Measurements from ENCODE around the gene SLX4IP.

SLX4IP gene

GRCh38 chr20:10553326-10553984 lies 118.3 kb downstream of the SLX4IP start:
- DNase-seq, result peak; percentile 61 to 71

DNA sequence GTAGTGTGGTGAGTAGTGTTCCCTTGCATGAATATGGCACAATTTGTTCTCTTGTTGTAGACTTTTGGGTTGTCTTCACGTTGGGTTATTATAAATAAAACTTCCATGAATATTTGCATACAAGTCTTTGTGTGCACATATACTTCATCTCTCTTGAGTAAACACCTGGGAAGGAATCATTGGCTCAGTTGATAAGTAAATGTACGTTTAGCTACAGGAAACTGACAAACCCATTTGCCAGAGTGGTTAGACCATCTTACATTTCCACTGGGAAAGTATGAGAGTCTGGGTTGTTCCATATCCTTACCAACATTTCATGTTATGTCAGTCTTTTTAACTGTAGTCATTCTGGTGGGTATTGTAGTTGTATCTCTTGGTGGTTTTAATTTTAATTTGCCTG lies 119.2 kb downstream of the SLX4IP start:
- DNase-seq, result no peak

GRCh38 chr20:10555393-10555792 lies 120.3 kb downstream of the SLX4IP start:
- DNase-seq, result no peak

- no peak for DNase-seq
These were observed 120.8 kb downstream of the SLX4IP start for GRCh38 chr20:10555865-10556308.

GRCh38 chr20:10556519-10557083 lies 121.5 kb downstream of the SLX4IP start:
- no peak for DNase-seq

DNA sequence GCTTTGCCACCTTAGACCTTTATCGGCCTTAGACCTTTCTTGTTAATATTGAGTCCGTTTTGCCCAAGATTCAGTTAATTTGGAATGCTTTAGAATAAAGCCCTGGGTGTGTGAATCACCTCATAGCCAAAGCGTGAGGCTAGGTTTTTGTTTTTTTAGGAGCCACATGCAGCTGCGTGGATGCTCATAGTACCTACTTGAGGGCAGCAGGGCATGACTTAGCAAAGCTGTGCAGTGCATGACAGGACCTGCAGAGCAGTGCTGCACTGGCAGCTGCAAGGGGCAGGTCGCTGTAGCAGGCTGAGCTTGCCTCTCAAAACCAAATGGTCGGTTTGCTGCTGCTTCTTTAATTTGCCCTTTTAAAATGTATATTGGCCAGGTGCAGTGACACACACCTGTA lies 122.6 kb downstream of the SLX4IP start:
- DNase-seq, result no peak

DNA sequence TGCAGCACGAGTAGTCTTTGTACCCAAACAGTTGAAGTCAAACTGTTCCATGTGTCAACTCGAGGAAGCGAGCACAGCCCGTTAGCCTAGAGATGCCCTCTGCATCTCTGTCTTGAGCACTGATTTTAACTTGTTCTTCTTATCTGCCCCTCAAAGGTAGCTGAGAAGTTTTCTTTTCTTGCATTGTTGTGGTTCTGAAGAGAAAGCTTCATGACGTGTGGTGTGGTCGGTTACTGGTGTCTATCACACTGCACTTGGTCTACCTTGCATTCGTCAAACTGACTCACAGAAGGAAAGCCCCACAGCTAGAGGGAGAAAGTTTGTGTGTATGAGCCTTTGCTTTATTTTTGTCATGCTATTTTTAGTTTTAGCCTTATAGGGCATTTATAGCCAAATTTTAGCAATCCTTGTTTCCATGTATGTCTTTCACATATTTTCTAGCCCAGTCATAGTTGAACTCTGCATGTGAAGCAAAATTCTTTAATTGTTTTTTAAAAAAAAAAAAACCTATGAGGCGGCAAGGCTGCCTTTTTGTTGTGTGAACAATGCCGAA lies 123.6 kb downstream of the SLX4IP start:
- DNase-seq, result no peak

GRCh38 chr20:10559266-10559665 lies 124.2 kb downstream of the SLX4IP start:
- DNase-seq, result no peak

- DNase-seq, result no peak
These were observed 125.6 kb downstream of the SLX4IP start for GRCh38 chr20:10560686-10561085.

- DNase-seq, result no peak
These were observed 126.2 kb downstream of the SLX4IP start for GRCh38 chr20:10561302-10561701.

- peak in 1 of 2 donors; percentile 10 for DNase-seq
These were observed 127.8 kb downstream of the SLX4IP start for GRCh38 chr20:10562899-10563298.

- DNase-seq, result peak in 1 of 2 donors; percentile 7
These were observed 128.9 kb downstream of the SLX4IP start for GRCh38 chr20:10563935-10564492.

DNA sequence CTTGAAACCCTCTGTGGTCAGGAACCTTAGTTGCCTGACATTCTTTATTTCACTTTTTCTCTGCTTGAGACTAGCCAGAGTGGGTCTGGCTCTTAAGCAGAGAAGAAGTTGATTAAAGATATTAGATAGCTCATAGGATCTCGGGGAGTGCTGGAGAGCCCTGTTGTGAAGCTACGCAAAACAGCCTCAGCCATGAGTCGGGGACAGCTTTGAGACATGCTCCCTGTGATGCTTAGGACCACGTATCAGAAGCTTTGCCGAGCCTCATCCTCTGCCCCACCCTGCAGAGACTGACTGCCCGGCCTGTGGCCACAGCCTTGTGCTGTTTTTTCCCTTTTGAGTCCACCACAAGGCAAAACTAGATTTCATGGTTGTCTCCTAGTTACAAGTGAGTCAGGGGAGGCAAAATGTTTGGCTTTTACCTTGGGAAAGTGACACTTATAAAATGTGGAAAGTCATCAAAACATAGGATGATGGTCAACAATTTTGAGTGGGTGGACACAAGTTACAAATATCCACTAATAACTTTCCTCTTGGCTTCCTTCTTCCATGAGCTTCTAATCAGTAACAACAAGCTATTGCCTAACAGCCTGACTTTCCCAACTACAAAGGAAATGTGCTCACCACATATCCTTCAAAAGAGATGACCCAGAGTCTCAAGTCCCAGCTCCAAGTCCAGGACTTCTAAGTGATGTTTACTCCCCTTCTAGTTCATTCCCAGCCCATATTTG lies 130.3 kb downstream of the SLX4IP start:
- peak; percentile 81 to 88 for DNase-seq

- DNase-seq, result no peak
These were observed 131.1 kb downstream of the SLX4IP start for GRCh38 chr20:10565922-10566897.

DNA sequence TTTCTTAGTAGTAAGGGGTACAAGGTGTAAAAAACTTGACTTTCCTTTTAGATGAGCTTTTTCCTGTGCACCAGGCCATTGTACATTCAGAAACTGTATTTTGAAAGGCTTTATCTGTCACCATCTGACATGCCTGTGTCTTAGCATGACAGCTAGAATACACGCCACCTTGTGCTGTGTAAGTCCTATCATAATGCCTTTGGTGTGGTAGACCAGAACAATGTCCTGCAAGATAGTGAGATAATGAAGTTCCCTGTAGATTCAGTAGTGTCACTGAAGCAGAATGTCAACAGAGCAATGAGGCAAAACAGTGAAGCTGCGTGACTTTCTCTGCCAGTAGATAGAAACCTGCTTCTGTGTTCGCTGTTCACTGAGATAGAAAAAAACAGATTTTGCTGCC lies 132.9 kb downstream of the SLX4IP start:
- DNase-seq, result no peak

DNA sequence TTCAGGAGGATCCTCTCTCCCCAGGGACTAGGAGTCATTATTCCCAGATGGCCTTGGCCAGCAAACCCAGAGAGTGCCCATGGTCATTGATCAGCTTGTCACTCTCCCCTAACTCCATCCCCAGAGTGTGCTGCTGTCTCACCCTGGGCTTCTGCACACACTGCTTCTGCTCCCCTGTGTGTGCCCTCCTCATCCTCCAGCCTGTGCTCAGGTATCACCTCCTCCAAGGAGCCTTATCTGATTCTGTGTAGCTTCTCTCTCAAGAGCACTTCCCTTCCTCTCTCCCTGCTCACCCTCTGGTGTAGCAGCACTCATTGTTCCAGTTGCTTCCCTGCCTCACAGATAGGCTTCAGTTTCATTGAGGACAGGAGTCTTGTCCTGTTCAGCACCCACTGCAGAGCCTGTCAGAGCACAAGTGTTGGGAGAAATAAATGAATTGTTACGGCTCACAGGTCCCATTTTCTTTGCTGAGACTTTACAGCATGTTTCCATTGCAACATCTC lies 136.3 kb downstream of the SLX4IP start:
- no peak for DNase-seq

- no peak for DNase-seq
These were observed 137.7 kb downstream of the SLX4IP start for GRCh38 chr20:10572853-10573252.

GRCh38 chr20:10573273-10573950 lies 138.3 kb downstream of the SLX4IP start:
- DNase-seq, result no peak

- no peak for DNase-seq
These were observed 138.8 kb downstream of the SLX4IP start for GRCh38 chr20:10573951-10574339.

DNA sequence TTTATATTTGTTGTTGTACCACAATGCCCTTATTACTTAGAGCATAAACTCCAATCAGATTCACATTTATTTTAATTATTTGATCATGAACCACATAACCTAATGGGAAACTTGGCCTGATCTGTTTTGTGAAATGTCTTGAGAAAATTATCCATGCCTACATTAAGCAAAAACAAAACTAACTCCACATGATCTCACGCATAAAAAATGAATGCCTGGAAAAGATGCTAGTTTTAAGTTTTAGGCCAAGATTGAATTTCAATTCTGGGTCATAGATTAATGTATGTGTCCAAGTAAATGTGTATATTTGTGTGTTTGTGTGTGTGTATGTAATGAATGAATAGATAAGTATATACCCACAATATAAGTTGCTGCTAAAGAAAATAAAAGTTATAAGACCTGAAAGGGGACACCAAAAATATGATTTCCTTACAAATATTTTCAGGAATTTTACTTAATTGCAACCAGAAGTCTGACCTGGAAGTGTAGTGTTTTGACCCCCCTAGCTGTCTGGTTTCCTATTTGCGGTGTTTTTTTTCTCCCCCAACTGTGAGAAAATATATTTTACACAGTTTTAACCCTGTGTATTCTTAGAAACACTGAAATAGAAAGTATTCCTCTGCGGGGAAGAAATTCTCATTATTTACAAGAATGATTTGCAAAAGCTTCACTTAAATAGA lies 141.4 kb downstream of the SLX4IP start:
- no peak for DNase-seq

- no peak for DNase-seq
These were observed 142.5 kb downstream of the SLX4IP start for GRCh38 chr20:10577648-10578047.

All from inflammatory macrophage (primary cell).